HepG2 (cell line): ENCODE results near the gene CENPB. TPM values are rescaled to one million over a fixed set of nuclear protein-coding genes. Genes with fewer than 3 reads are reported as not detected.
A peak's percentile ranks its signal among the peaks of the same experiment; 100 is the strongest.

Experiments
- AHR ChIP-seq: IDR thresholded peaks from 2 replicates; pipeline ENCODE4 v1.6.1; 2018; ENCODE audit warnings: missing genetic modification reagents, missing compliant biosample characterization
- CREM ChIP-seq, 2 experiments: sonication (generic) in 1 of 2; formaldehyde crosslinking in 1 of 2; IDR thresholded peaks; 2 replicates each; pipeline versions ENCODE4 v1.4.0 to v1.6.1; 2016 to 2020; ENCODE audit warnings: antibody characterized with exemption in 1 of 2, mild to moderate bottlenecking in 1 of 2, missing genetic modification reagents in 1 of 2
- ELF1 ChIP-seq: sonication (generic); formaldehyde crosslinking; IDR thresholded peaks from 2 replicates; pipeline ENCODE4 v1.4.0; 2020; ENCODE audit warnings: missing genetic modification reagents
- GLI4 ChIP-seq: sonication (generic); formaldehyde crosslinking; IDR thresholded peaks from 2 replicates; pipeline ENCODE4 v1.5.1; 2020; ENCODE audit warnings: missing genetic modification reagents, mild to moderate bottlenecking, moderate library complexity, borderline replicate concordance
- HNRNPLL ChIP-seq: fragments of 200-400 bp; formaldehyde crosslinking; IDR thresholded peaks from 2 replicates; pipeline ENCODE4 v1.6.1; 2017; ENCODE audit warnings: mild to moderate bottlenecking, low read depth, low read length; ENCODE audit not compliant: poor library complexity, severe bottlenecking
- HOXD1 ChIP-seq: sonication (generic); formaldehyde crosslinking; IDR thresholded peaks from 2 replicates; pipeline ENCODE4 v1.5.0; 2020; ENCODE audit warnings: missing genetic modification reagents
- KAT8 ChIP-seq: IDR thresholded peaks from 2 replicates; pipeline ENCODE4 v1.6.1; 2016; ENCODE audit warnings: missing genetic modification reagents, missing compliant biosample characterization
- NFYC ChIP-seq: IDR thresholded peaks from 2 replicates; pipeline ENCODE4 v1.6.1; 2016; ENCODE audit warnings: missing genetic modification reagents, missing compliant biosample characterization
- PITX1 ChIP-seq: sonication (generic); formaldehyde crosslinking; IDR thresholded peaks from 2 replicates; pipeline ENCODE4 v1.5.1; 2020; ENCODE audit warnings: mild to moderate bottlenecking, missing genetic modification reagents
- POGK ChIP-seq: sonication (generic); formaldehyde crosslinking; conservative IDR thresholded peaks from 2 replicates; pipeline ENCODE4 v1.8.0; 2022; ENCODE audit warnings: mild to moderate bottlenecking, moderate library complexity, missing genetic modification reagents
- RFX3 ChIP-seq: IDR thresholded peaks from 2 replicates; pipeline ENCODE4 v1.6.1; 2016; ENCODE audit warnings: missing biosample characterization, missing genetic modification reagents
- TFDP1 ChIP-seq: IDR thresholded peaks from 2 replicates; pipeline ENCODE4 v1.6.1; 2016; ENCODE audit warnings: missing compliant biosample characterization, missing genetic modification reagents, borderline replicate concordance
- TOPORS ChIP-seq: sonication (generic); formaldehyde crosslinking; IDR thresholded peaks from 2 replicates; pipeline ENCODE4 v1.8.0; 2023; ENCODE audit warnings: mild to moderate bottlenecking, missing genetic modification reagents
- ZFAT ChIP-seq: sonication (generic); formaldehyde crosslinking; conservative IDR thresholded peaks from 2 replicates; pipeline ENCODE4 v1.8.1; 2023; ENCODE audit warnings: missing genetic modification reagents, inconsistent platforms
- ZKSCAN8 ChIP-seq: IDR thresholded peaks from 2 replicates; pipeline ENCODE4 v1.6.1; 2016; ENCODE audit warnings: borderline replicate concordance, missing genetic modification reagents, missing compliant biosample characterization
- ZNF12 ChIP-seq: sonication (generic); formaldehyde crosslinking; IDR thresholded peaks from 2 replicates; pipeline ENCODE4 v1.5.0; 2020; ENCODE audit warnings: missing genetic modification reagents
- ZNF17 ChIP-seq: sonication (generic); formaldehyde crosslinking; IDR thresholded peaks from 2 replicates; pipeline ENCODE4 v1.5.0; 2020; ENCODE audit warnings: mild to moderate bottlenecking, missing genetic modification reagents
- ZNF354B ChIP-seq: sonication (generic); formaldehyde crosslinking; IDR thresholded peaks from 2 replicates; pipeline ENCODE4 v1.8.0; 2022; ENCODE audit warnings: mild to moderate bottlenecking, missing genetic modification reagents
- ZNF367 ChIP-seq: sonication (generic); formaldehyde crosslinking; IDR thresholded peaks from 2 replicates; pipeline ENCODE4 v1.4.0; 2020; ENCODE audit warnings: missing genetic modification reagents, borderline replicate concordance
- ZNF451 ChIP-seq: sonication (generic); formaldehyde crosslinking; IDR thresholded peaks from 2 replicates; pipeline ENCODE4 v1.5.0; 2020; ENCODE audit warnings: mild to moderate bottlenecking, missing genetic modification reagents
- ZNF496 ChIP-seq: sonication (generic); formaldehyde crosslinking; IDR thresholded peaks from 2 replicates; pipeline ENCODE4 v1.8.1; 2023; ENCODE audit warnings: mild to moderate bottlenecking, moderate library complexity, missing genetic modification reagents; ENCODE audit not compliant: insufficient replicate concordance
- ZNF619 ChIP-seq: sonication (generic); formaldehyde crosslinking; IDR thresholded peaks from 2 replicates; pipeline ENCODE4 v1.4.0; 2020; ENCODE audit warnings: mild to moderate bottlenecking, missing genetic modification reagents
- polyA plus RNA-seq, 8 experiments: library from polyadenylated mRNA; depleted of rRNA in 3 of 8; stranded (reverse) in 7 of 8; unstranded in 1 of 8; fragments of >200 nt; fragmentation: Illumina TruSeq in 4 of 8; extraction: Trizol in 4 of 8; gene quantifications; 2 replicates each; pipeline versions ENCODE4 v1.2.1 to v1.2.3, GENCODE V29; 2011 to 2016; ENCODE audit warnings: low read depth in 4 of 8, missing spikeins in 1 of 8, mixed read lengths in 1 of 8; ENCODE audit not compliant: insufficient read depth in 1 of 8
- total RNA-seq, 5 experiments: library from RNA; depleted of rRNA; stranded (reverse); fragments of >200 nt; fragmentation: Illumina TruSeq; extraction: Trizol; gene quantifications; 2 replicates each; pipeline ENCODE4 v1.2.3, GENCODE V29; 2016; ENCODE audit warnings: low read depth in 1 of 5
- TF ChIP-seq, protein P1 (sequence below): sonication (generic); formaldehyde crosslinking; IDR thresholded peaks from 2 replicates; pipeline ENCODE4 v1.4.0; 2020; ENCODE audit warnings: mild to moderate bottlenecking, low read depth, missing genetic modification reagents
- TF ChIP-seq, protein P2 (sequence below): sonication (generic); formaldehyde crosslinking; IDR thresholded peaks from 2 replicates; pipeline ENCODE4 v1.5.0; 2020; ENCODE audit warnings: missing genetic modification reagents

The CENPB gene
- total and polyA plus RNA-seq, 2 of the 13 experiments (the other 11 are each of a cell fraction or from before 2014, with no cell fraction given): 10.4 to 54.5 TPM

DNA sequence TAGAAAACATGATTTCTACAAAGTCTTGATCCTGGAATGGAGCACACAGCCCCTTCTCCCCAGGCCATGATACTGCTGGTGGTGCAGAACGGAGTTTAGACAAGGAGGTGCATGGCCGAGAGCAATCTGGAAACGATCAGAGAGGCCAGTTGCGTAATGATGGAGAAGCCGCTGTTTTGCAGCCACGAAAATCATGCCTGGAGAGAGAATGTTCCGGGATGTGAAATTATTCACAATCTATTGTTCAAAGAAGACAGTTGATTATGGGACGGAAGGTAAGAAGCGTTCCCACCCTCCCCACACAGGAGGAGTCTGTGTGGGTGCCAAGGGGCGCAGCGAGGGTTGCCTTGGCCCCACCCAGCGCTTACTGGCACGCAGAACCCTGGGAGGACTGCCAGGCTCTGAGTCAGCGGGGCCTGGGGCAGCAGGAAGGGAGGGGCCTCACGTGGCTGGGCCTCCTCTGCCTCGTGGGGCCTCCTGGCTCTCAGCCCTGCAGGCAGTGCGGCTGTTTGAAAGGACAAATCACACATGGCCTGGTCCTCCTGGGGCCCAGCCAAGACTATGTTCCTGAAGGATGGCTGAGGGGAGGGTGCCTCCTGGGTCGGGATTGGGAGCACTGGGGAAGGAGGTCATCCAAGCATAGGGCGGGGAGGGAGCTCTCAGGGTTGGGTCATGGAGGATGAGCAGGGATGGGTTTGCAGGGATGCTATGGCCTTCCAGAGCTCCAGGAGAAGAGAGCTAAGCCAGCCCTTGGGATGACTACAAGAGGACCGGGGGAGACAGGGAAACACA lies 25.1 kb upstream of the CENPB start (continued):
- TF ChIP-seq POGK (CRISPR knock-in tag) (peak; percentile 98), ZNF619 (CRISPR knock-in tag) (no peak), ZNF451 (peak; percentile 95), ZNF367 (CRISPR knock-in tag) (peak; percentile 90; the same call in 1 of the 2 replicates), CREM (IDR thresholded peaks at IDR 0.05) (0 out of 2 replicates have a peak, but pooled peaks have one; percentile 16), CREM (CRISPR knock-in tag; IDR thresholded peaks at IDR 0.05) (no peak), HNRNPLL (peak; percentile 66), ZKSCAN8 (CRISPR knock-in tag) (peak; percentile 90), ZFAT (CRISPR knock-in tag) (no peak), ELF1 (CRISPR knock-in tag) (peak; percentile 79), NFYC (peak; percentile 64), ZNF354B (peak; percentile 63), GLI4 (peak; percentile 98), HOXD1 (CRISPR knock-in tag) (peak; percentile 96), TOPORS (peak; percentile 92; the same call in 1 of the 2 replicates), AHR (peak; percentile 99; the same call in 1 of the 2 replicates), ZNF17 (CRISPR knock-in tag) (no peak), KAT8 (CRISPR knock-in tag) (peak; percentile 92), ZNF496 (CRISPR knock-in tag) (no peak), ZNF12 (CRISPR knock-in tag) (0 out of 2 replicates have a peak, but pooled peaks have one; percentile 52), TFDP1 (peak; percentile 98), PITX1 (CRISPR knock-in tag) (peak; percentile 84), RFX3 (CRISPR knock-in tag) (no peak; the same call in 1 of the 2 replicates)
- TF ChIP-seq, protein P1, sequence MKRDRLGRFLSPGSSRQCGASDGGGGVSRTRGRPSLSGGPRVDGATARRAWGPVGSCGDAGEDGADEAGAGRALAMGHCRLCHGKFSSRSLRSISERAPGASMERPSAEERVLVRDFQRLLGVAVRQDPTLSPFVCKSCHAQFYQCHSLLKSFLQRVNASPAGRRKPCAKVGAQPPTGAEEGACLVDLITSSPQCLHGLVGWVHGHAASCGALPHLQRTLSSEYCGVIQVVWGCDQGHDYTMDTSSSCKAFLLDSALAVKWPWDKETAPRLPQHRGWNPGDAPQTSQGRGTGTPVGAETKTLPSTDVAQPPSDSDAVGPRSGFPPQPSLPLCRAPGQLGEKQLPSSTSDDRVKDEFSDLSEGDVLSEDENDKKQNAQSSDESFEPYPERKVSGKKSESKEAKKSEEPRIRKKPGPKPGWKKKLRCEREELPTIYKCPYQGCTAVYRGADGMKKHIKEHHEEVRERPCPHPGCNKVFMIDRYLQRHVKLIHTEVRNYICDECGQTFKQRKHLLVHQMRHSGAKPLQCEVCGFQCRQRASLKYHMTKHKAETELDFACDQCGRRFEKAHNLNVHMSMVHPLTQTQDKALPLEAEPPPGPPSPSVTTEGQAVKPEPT (CRISPR knock-in tag): peak; percentile 84; the same call in 1 of the 2 replicates
- TF ChIP-seq, protein P2, sequence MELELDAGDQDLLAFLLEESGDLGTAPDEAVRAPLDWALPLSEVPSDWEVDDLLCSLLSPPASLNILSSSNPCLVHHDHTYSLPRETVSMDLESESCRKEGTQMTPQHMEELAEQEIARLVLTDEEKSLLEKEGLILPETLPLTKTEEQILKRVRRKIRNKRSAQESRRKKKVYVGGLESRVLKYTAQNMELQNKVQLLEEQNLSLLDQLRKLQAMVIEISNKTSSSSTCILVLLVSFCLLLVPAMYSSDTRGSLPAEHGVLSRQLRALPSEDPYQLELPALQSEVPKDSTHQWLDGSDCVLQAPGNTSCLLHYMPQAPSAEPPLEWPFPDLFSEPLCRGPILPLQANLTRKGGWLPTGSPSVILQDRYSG (CRISPR knock-in tag): peak; percentile 98
